ENCODE measurements around the gene NIPSNAP3A.

Gene NIPSNAP3A

GRCh38 chr9:104774831-104775573, 27.5 kb downstream of the NIPSNAP3A start:
- DNase-seq (ENCODE audit: low read depth) = no peak

- no peak for DNase-seq (ENCODE audit: low read depth)
These were observed 28.1 kb downstream of the NIPSNAP3A start for GRCh38 chr9:104775574-104775936.

- DNase-seq (ENCODE audit: low read depth) = no peak
These were observed 28.5 kb downstream of the NIPSNAP3A start for GRCh38 chr9:104775976-104776375.

- DNase-seq (ENCODE audit: low read depth) = no peak
These were observed 29.3 kb downstream of the NIPSNAP3A start for GRCh38 chr9:104776797-104777196.

GRCh38 chr9:104778802-104779201, 31.3 kb downstream of the NIPSNAP3A start:
- DNase-seq (ENCODE audit: low read depth) = no peak

GRCh38 chr9:104779334-104779733, 31.9 kb downstream of the NIPSNAP3A start:
- no peak for DNase-seq (ENCODE audit: low read depth)

- DNase-seq (ENCODE audit: low read depth) = no peak
These were observed 32.6 kb downstream of the NIPSNAP3A start for GRCh38 chr9:104779946-104780535.

- no peak for DNase-seq (ENCODE audit: low read depth)
These were observed 33.4 kb downstream of the NIPSNAP3A start for GRCh38 chr9:104780796-104781395.

GRCh38 chr9:104783588-104783987, 36.1 kb downstream of the NIPSNAP3A start:
- DNase-seq (ENCODE audit: low read depth) = no peak

- no peak for DNase-seq (ENCODE audit: low read depth)
These were observed 36.6 kb downstream of the NIPSNAP3A start for GRCh38 chr9:104784098-104784497.

GRCh38 chr9:104786293-104786692, 38.8 kb downstream of the NIPSNAP3A start:
- no peak for DNase-seq (ENCODE audit: low read depth)

- no peak for DNase-seq (ENCODE audit: low read depth)
These were observed 40.0 kb downstream of the NIPSNAP3A start for GRCh38 chr9:104787306-104788015.

- no peak for DNase-seq (ENCODE audit: low read depth)
These were observed 40.8 kb downstream of the NIPSNAP3A start for GRCh38 chr9:104788251-104788650.

- DNase-seq (ENCODE audit: low read depth) = no peak
These were observed 46.6 kb downstream of the NIPSNAP3A start for GRCh38 chr9:104794070-104794469.

GRCh38 chr9:104795082-104795481, 47.6 kb downstream of the NIPSNAP3A start:
- no peak for DNase-seq (ENCODE audit: low read depth)

GRCh38 chr9:104795857-104796256, 48.4 kb downstream of the NIPSNAP3A start:
- no peak for DNase-seq (ENCODE audit: low read depth)

GRCh38 chr9:104798209-104798995, 50.9 kb downstream of the NIPSNAP3A start:
- DNase-seq (ENCODE audit: low read depth) = no peak

- no peak for DNase-seq (ENCODE audit: low read depth)
These were observed 52.7 kb downstream of the NIPSNAP3A start for GRCh38 chr9:104800068-104800785.

- DNase-seq (ENCODE audit: low read depth) = no peak
These were observed 54.6 kb downstream of the NIPSNAP3A start for GRCh38 chr9:104802110-104802509.

GRCh38 chr9:104802906-104803305, 55.4 kb downstream of the NIPSNAP3A start:
- DNase-seq (ENCODE audit: low read depth) = no peak

- DNase-seq (ENCODE audit: low read depth) = no peak
These were observed 58.0 kb downstream of the NIPSNAP3A start for GRCh38 chr9:104805441-104805840.

Measured in T follicular helper cell (primary cell).